Measurements from ENCODE around the gene OLFML2A.
"Not testable (repeated sequence)": the region's sequence is repeated elsewhere in the genome, so short reads cannot be mapped to it uniquely, and the experiment has no call there.

Gene OLFML2A

DNA sequence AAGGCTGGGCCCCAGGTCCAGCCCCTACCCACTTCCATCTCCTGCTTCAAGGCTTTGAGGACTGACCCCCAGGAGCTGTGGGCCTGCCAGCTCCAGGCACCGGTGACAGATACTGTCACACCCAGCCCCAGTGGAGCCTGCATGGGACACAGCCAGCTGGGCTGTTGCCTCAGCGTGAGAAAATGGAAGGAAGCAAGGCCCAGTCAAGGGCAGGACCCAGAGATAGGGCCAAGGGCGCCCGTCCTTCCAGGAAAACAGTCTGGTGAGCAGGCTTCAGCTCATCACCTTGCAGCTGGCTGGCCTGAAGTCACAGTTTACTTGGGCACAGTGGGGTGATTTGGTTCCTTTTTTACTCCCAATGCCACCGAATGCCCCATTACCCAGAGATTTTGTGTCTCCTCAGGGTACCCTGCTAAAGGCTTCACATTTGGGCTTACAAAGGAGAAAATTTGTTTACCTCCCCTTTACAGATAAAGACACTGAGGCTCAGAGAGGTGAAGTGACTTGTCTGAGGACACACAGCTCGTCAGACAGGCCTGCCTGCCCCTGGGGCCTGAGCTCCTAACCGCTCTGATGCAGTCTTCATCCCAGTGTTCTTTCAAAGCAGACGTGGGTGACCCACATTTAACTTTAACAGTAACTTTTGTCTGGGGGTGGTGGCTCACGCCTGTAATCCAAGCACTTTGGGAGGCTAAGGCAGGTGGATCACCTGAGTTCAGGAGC, 54.9 kb downstream of the OLFML2A start:
- DNase-seq, result no peak

DNA sequence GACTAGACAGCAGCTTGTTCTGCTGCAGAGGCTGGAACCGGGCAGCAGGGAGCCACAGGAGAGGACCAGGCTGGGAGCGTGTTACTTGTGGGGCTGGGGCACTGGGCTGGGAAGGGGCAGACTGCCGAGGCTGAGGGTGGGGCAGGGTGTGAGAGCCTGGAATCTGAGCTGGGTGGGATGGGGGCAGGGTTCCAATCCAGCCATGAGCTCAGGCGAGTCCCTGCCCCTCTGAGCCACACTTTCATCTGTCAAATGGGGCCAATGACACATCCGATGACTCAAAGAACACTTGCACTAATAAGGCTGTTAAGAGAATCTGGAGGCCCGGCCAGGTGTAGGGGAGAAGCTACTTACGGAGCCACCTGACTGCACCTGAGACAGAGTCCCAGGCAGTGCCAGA, 57.7 kb downstream of the OLFML2A start:
- DNase-seq, result no peak

DNA sequence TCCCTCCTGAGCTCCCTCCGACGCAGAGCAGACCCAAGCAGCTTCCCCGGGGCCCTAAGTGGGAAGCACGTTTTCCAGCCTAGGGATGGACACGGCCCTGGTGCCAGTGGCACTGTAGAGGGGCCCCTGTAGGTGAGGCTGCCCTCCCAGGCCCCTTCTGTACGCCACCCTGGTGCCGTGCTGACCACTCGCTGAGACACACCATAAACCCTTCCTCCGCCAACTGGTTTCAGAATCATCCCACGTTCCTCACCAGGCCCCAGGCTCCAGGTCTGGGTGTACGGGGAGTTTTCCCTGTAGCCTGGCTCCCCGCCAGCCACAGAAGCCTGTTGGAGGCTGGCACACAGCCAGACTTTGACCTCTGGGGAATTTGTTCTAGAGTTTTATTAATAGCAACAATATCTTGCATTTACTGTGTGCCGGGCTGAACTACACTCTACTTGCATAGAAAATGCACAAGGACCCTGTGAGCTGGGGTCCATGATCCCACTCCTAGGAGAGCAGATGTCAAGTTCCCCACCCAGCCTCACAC, 58.2 kb downstream of the OLFML2A start:
- DNase-seq, result peak; percentile 88

DNA sequence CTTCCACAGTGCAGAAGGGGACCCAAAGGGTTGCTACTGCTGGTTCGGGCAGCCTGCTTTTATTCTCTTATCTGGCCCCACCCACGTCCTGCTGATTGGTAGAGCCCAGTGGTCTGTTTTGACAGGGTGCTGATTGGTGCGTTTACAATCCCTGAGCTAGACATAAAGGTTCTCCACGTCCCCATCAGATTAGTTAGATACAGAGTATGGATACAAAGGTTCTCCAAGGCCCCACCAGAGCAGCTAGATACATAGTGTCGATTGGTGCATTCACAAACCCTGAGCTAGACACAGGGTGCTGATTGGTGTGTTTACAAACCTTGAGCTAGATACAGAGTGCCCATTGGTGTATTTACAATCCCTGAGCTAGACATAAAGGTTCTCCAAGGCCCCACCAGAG, 61.2 kb downstream of the OLFML2A start:
- DNase-seq, result not testable (repeated sequence)

DNA sequence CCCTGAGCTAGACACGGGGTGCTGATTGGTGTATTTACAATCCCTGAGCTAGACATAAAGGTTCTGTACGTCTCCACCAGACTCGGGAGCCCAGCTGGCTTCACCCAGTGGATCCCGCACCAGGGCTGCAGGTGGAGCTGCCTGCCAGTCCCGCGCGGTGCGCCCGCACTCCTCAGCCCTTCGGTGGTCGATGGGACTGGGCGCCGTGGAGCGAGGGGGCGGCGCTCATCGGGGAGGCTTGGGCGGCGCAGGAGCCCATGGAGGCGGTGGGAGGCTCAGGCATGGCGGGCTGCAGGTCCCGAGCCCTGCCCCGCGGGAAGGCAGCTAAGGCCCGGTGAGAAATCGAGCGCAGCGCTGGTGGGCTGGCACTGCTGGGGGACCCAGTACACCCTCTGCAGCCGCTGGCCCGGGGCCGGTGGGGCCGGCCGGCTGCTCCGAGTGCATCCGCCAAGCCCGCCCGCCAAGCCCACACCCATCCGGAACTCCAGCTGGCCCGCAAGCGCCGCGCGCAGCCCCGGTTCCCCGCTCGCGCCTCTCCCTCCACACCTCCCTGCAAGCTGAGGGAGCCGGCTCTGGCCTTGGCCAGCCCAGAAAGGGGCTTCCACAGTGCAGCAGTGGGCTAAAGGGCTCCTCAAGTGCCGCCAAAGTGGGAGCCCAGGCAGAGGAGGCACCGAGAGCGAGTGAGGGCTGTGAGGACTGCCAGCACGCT, 61.8 kb downstream of the OLFML2A start:
- not testable (repeated sequence) for DNase-seq

DNA sequence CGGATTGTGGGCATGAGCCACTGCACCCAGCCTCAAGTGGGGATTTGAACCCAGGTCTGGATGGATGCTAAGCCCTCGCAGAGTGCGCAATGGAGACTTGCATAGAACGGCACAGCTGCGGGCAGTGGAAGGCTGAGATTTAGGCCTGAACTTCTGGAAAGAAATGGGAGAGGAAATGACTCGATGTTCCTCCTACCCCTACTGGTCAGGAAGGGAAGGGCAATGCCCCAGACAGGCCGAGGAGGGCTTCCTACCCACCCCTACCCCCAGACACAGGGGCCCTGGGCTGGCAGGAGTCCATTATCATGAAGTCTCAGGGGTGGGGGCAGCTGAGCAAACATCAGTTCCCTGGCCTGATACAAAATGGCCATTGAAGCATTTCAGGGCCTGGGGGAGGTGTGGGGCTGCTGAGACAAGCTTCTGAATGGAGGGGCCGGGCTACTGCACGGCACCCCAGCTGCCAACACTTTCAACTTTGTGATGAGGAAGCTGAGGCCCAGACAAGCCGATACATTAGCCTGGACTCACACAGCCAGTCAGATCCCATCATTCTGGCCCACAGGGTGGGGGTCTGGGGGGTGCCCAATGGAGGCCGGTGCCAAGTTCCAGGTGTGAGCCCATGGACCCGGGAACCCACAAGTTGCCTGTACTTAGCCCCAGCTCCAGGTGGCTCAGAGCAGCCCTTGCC, 62.8 kb downstream of the OLFML2A start:
- peak; percentile 28 for DNase-seq

DNA sequence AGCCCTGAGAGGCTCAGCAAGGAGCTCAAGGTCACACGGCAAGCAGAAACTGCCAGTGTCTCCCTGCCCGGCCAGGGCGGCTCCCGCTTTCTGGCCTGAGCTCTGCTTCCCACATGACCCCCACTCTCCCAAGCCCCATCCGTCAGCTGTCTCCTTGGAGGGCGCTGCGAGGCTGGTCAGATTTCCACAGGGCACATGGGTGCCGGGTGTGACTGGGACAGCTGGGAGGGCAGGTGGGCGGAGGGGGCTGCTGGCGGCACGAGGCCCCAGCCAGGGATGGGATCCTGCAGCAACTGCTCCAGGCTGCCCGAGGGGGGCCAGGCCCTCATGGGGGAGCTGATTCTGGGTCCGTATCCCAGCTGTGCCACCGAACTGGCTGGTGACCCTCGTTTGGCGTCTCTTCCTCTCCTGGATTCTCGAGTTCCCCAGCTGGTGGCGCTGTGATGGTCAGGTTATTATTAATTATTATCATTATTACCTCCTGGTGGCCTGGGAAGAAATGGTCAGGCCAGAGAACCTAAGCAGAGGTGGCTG, 63.4 kb downstream of the OLFML2A start:
- DNase-seq, result no peak

DNA sequence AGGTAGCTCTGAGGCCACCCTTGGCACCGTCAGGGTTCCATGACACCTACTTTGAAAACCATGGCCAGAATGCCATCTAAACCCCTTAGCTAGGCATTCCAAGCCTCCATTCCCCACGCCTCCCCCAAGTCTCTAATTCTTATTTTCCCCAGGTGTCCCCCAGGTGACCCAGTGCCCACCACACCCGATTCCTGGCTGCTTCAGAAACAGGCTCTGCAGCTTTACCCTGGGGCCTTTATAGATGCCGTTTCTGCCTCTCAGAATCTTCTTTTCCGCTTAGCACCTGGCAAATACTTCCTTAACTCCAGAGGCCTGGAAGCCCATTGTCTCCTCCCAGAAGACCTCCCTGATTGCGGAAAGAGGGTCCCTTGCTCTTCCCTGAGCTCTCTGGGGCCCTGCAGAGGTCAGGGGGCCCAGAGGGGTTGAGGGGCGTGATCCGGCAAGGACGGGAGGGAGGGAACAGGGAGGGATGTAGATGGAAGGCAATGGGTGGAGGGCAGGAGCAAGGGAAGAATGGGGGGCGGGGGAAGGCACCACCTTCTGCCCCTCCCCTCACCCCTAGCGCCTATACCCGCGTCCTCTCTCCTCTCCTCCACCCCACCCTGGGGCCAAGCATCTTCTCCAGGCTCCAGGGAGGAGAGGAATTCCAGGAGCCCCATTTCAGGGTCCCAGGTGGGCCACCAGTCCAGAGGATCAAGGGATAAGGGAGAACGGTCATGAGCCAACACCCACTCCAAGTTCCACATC, 64.3 kb downstream of the OLFML2A start:
- DNase-seq, result no peak

DNA sequence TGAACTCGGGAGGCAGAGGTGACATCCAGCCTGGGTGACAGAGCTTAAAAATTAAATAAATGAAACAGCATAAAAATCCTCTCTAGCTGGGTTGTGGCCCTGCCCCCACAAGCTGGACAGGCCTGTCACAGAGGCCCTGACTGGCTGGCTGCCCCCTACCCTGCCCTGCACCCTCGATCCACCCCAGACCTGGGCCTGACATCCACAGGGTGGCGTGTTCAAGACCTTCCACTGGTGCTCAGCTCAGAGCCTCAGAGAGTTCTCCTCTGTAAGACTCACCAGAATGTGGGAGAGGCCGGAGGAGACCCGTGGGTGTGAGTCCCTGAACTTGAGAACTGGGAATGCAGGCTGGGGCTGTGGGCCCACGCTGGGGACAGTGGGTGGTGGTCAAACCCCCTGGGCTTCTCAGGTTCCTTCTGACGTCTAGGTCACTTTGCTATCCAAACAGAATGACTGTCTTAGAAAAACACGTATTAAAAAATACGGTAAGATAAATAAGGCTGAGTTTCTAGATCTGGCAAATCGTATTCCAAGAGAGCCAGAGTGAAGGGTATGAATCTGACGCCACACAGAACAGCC, 66.6 kb downstream of the OLFML2A start:
- DNase-seq, result no peak

DNA sequence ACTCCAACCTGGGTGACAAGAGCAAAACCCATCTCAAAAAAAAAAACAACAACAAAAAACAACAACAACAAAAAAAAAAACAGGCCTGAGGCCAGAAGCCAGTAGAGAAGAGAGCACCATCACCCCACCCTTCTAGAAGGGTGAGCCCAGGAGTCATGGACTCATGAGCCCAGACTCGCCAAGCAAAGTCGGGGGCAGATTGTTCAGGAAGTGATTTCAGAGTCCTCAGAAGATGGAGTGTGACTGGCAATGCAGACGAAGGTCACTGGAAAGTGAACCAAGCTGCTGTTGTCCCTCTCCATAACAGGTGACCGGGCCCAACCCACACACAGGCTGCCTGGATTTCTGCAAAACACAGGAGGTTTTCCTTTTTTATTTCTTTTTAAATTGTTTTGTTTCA, 67.4 kb downstream of the OLFML2A start:
- no peak for DNase-seq

DNA sequence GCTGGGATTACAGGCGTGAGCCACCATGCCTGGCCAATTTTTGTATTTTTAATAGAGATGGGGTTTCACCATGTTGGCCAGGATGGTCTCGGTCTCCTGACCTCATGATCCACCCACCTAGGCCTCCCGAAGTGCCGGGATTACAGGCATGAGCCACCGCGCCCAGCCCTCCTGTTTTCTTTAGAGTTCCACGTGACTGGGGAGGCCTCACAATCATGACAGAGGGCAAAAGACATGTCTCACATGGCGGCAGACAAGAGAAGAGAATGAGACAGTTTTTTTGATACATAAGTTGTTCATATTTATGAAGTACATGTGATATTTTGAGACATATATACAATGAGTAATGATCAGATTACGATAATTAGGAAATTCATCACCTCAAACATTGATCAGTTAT, 69.5 kb downstream of the OLFML2A start:
- DNase-seq, result not testable (repeated sequence)

DNA sequence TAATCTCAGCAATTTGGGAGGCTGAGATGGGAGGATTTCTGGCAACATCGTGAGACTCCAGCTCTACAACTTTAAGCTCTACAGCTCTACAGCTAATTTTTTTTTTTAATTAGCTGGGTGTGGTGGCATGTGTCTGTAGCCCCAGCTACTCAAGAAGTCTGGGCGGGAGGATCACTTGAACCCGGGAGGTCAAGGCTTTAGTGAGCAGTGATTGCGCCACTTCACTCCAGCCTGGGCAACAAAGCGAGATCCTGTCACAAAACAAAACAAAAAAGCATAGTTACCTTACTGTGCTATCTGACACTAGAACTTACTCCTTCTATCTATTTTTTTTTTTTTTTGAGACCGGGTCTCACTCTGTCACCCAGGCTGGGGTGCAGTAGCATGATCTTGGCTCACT, 70.0 kb downstream of the OLFML2A start:
- no peak for DNase-seq

DNA sequence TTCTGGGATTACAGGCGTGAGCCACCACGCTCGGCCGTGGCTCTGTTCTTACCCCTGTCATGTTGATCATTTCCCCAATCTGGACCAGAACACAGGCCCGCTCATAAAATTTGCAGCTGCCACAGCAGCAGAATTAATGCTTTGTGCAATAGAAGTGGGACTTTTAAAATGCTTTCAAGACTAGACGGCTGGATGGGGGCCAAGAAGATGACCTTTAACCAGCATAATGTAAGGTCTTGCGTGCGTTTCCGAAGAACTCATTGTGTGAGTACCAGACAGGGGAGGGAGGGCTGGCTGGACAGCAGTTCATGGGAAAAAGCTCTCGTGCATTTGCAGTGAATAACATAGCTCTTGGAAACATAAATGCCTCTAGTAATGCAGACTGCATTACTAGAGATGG, 72.9 kb downstream of the OLFML2A start:
- DNase-seq, result no peak

DNA sequence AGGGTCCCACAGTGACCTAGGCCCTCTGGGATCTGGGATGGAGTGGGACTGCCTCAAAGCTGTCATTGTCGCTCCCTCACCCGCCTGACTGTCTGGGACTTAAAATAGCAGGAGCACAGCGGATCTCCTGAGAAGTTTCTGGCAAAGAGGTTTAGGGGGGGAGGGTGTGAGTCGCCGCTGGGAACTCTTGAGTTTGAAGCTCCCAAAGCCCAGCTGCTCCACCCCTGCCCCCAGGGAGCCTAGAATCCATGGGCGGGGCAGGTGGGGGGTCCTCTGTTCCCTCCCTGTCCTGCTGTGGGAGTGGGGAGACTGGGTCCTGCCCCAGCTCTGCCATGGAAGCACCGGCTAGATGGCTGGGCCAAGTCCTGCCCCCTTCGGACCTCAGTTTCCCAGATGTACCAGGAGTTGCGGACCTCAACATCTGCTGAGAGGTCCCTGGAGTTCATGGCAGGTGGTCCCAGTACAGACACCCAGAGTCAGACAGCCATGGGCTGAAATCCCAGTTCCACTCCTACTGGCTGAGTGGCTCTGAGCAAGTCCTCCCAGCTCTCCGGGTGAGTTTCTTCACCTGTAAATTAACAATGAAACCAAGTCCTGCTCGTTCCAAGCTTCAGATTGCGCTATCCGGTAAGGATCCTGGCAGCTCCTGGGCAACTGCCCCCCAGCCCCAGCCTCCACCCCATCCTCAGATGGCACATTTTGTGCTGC, 75.3 kb downstream of the OLFML2A start:
- DNase-seq, result no peak

DNA sequence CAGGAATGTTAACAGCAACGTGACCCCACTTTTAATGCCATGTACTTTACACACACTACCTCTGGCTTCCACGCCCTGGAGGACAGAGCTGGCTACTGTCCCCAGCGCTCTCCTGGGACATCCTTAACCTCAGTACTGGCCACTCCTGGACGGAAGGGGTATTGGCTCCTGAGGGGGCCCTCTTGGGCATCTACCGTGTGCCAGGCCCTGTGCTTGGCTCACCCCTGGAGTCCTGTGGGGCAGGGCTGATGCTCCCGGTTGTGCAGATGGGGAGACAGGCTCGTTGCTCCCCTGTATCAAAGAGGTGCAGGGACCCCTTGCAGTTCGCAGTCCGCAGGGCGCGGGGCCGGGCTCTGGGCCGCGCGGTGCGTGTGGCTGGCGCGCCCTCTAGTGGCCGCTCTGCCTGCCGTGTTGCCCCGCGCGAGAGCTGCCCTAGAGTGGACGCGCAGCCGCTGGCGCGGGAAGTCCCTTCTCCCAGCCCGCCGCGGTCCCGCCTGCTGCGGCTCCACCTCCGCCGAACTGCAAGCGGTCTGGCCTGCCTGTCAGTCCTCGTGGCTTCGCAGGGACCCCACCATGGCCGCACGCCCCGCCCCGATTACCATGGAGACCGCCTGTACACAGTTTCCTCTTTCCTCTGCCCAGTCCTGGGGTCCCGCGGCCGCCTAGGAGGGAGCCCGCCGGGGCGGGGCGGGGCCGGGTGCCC, 76.0 kb downstream of the OLFML2A start, which contains the start of gene WDR38:
TSS of gene WDR38 (plus strand) at position 632 of the 703 bp plus-strand sequence. CDS start 72 bp downstream, outside the sequence.
- DNase-seq, result peak; percentile 64

DNA sequence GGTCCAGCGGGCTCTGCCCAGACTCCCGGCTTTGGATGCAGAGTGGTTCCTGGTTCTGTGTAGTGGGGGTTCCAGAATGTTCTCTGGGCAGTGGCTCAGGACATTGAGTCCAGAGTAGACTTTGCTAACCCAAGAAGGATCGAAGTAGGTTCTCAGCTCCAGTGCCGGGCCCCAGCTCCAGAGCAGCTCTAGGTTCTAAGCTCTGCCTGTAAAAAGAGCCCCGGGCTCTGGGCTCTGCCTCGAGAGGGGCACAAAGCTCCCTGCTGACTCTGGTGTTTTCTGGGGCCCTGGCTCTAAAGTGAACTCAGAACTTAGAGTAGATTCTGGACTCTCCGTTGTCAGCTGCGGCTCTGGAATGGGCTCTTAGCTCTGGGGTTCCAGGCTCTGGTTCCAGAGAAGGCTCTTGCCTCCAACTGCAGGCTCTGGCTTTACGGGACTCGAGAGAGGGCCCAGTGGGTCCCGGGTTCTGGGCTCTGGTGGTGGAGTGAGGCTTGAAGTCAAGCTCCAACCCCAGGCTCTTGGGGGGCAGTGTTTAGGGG, 76.7 kb downstream of the OLFML2A start:
- no peak for DNase-seq

DNA sequence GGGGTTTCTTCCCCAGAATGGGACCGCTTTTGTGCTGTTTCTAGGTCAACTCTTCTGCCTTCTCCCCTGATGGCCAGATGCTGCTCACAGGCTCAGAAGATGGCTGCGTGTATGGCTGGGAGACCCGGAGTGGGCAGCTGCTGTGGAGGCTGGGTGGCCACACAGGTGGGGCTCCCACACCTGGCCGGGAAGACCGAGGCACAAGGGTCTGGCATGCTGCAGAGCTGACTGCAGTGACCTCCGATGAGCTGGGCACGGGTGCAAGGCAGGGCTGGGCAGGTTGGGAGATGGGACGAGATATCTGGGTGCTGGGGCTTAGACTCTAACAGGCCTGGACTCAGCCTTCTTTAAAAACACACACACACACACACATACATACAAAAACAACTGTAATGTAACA, 77.2 kb downstream of the OLFML2A start:
- no peak for DNase-seq

DNA sequence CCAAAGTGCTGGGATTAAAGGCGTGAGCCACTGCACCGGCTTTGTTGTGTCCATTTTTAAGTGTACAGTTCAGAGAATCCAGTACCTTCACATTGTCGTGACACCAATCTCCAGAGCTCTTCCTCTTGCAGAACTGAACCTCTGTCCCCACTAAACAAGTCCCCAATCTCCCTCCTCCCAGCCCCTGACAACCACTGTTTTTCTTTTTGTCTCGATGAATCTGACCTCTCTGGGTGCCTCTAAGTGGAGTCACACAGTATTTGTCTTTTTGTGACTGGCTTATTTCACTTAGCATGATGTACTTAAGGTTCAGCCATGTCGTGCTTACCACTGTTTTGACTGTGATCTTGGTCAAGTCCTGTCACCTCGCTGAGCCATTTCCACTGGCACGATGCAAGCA, 77.9 kb downstream of the OLFML2A start:
- no peak for DNase-seq

DNA sequence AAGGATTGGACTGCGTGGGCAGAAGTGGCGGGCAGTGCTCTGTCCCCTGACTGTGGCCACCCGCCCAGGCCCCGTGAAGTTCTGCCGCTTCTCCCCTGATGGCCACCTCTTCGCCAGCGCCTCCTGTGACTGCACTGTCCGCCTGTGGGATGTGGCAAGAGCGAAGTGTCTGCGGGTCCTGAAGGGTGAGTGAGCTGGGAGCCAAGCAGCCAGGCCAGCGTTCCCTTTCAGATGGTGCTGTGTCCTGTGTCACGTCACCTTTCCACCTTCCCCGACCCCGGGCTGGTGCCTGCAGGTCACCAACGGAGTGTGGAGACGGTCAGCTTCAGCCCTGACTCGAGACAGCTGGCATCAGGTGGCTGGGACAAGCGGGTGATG, 78.6 kb downstream of the OLFML2A start:
- DNase-seq, result no peak

DNA sequence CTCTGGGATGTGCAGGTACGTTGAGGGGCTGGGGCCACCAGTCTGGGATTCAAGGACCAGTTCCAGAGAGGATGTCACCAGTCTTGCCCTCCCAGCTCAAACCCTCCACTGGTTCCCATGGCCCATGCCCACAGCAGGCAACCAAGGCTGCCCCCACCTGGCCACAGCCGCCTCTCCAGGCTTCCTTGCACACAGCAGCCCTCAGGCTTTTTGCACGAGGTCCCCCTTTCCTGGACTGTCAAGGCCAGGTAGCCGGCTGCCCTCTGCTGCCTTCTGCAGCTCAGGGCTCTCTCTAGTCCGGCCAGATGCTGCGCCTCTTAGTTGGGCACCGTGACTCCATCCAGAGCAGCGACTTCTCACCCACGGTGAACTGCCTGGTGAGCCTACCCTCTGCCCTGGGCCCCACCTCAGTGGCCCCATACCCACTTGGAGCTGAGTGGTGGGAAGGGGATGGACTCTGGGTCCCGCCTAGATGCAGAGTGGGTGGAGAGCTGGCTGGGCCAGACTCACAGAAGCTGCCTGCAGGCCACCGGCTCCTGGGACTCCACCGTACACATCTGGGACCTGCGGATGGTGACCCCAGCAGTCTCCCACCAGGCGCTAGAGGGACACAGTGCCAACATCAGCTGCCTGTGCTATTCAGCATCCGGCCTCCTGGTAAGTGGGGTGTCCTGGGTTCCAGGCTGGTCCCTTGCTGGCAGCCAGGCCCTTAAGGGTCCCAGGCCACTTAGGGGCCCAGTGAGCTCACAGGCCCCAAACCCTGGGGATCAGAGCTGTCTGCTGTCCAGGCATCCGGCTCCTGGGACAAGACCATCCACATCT, 79.2 kb downstream of the OLFML2A start:
- no peak for DNase-seq
